Prostate gland (tissue), 2 donors: ENCODE results near the gene UPF1.

Experiments used
- POLR2A ChIP-seq: fragments of 450-650 bp; IDR thresholded peaks from one replicate; pipeline ENCODE4 v1.6.1; 2016; ENCODE audit warnings: antibody characterized with exemption, mild to moderate bottlenecking
- TF ChIP-seq, protein P1 (sequence below), 4 experiments: fragments of 200-600 bp in 2 of 4; fragments of 450-650 bp in 2 of 4; sonication (generic) in 2 of 4; IDR thresholded peaks; 1 replicate in 3 of 4; 2 replicates in 1 of 4; pipeline ENCODE4 v1.5.1; 2016 to 2019; ENCODE audit warnings: antibody characterized with exemption in 4 of 4, mild to moderate bottlenecking in 2 of 4, moderate library complexity in 2 of 4

DNA sequence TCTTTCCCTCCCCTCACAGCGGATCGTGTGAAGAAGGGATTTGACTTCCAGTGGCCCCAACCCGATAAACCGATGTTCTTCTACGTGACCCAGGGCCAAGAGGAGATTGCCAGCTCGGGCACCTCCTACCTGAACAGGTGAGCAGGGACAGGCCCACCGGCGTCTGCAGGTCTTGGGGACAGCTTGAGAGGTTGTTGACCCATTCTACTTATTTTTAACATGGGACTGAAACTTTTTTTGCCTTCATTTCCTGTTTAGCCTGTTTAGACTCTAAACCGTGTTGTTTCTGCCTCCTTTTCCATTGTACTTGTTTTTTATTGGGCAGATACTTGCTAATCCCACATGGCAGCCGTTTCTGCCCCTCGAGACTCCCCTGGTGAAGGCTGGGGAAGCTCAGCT, 28.5 kb downstream of the UPF1 start:
- TF ChIP-seq, protein P1, sequence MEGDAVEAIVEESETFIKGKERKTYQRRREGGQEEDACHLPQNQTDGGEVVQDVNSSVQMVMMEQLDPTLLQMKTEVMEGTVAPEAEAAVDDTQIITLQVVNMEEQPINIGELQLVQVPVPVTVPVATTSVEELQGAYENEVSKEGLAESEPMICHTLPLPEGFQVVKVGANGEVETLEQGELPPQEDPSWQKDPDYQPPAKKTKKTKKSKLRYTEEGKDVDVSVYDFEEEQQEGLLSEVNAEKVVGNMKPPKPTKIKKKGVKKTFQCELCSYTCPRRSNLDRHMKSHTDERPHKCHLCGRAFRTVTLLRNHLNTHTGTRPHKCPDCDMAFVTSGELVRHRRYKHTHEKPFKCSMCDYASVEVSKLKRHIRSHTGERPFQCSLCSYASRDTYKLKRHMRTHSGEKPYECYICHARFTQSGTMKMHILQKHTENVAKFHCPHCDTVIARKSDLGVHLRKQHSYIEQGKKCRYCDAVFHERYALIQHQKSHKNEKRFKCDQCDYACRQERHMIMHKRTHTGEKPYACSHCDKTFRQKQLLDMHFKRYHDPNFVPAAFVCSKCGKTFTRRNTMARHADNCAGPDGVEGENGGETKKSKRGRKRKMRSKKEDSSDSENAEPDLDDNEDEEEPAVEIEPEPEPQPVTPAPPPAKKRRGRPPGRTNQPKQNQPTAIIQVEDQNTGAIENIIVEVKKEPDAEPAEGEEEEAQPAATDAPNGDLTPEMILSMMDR (IDR thresholded peaks at IDR 0.05), result no peak
- no peak for TF ChIP-seq POLR2A
